HG03108 (cell line): ENCODE results near the gene TXNRD2.

Experiments
- ATAC-seq: cut with Tn5 transposase; IDR thresholded peaks from one replicate; pipeline ENCODE4 v1.9.1; 2021; ENCODE audit warnings: moderate library complexity; ENCODE audit not compliant: unreplicated experiment

TXNRD2 gene

GRCh38 chr22:19877626-19878339 lies 63.8 kb downstream of the TXNRD2 start:
- no peak for ATAC-seq

- no peak for ATAC-seq
Observed at GRCh38 chr22:19876941-19877625, 64.5 kb downstream of the TXNRD2 start.

- ATAC-seq: no peak
Observed at GRCh38 chr22:19876314-19876940, 65.2 kb downstream of the TXNRD2 start.

- no peak for ATAC-seq
Observed at GRCh38 chr22:19875531-19876313, 65.9 kb downstream of the TXNRD2 start.

GRCh38 chr22:19875061-19875530 lies 66.5 kb downstream of the TXNRD2 start:
- ATAC-seq: no peak

GRCh38 chr22:19874307-19875060 lies 67.1 kb downstream of the TXNRD2 start:
- ATAC-seq: no peak

GRCh38 chr22:19873960-19874306 lies 67.7 kb downstream of the TXNRD2 start:
- no peak for ATAC-seq

- ATAC-seq: no peak
Observed at GRCh38 chr22:19873138-19873959, 68.3 kb downstream of the TXNRD2 start.

GRCh38 chr22:19872779-19873137 lies 68.9 kb downstream of the TXNRD2 start:
- no peak for ATAC-seq

GRCh38 chr22:19871845-19872778 lies 69.5 kb downstream of the TXNRD2 start:
- no peak for ATAC-seq

- ATAC-seq: no peak
Observed at GRCh38 chr22:19871023-19871844, 70.4 kb downstream of the TXNRD2 start.

- ATAC-seq: no peak
Observed at GRCh38 chr22:19870153-19871022, 71.2 kb downstream of the TXNRD2 start.

- ATAC-seq: no peak
Observed at GRCh38 chr22:19869497-19870152, 72.0 kb downstream of the TXNRD2 start.

- ATAC-seq: no peak
Observed at GRCh38 chr22:19868773-19869471, 72.7 kb downstream of the TXNRD2 start.

GRCh38 chr22:19868333-19868732 lies 73.3 kb downstream of the TXNRD2 start:
- ATAC-seq: no peak

- no peak for ATAC-seq
Observed at GRCh38 chr22:19867617-19868016, 74.0 kb downstream of the TXNRD2 start.
